DOHH2 (cell line): ENCODE measurements around the gene ONECUT1.

Experiments used
- EZH2phosphoT487 ChIP-seq: fragments of 200-600 bp; sonication (generic); IDR thresholded peaks from 2 replicates; pipeline ENCODE4 v1.6.1; 2017; ENCODE audit warnings: borderline replicate concordance, mild to moderate bottlenecking, antibody characterized with exemption, low read length, moderate library complexity, mixed read lengths
- TF ChIP-seq, protein P1 (sequence below): fragments of 200-600 bp; sonication (generic); IDR thresholded peaks from one replicate; pipeline ENCODE4 v1.5.1; 2014; ENCODE audit warnings: antibody characterized with exemption, mild to moderate bottlenecking, low read depth, low read length; ENCODE audit not compliant: poor library complexity, severe bottlenecking

DNA sequence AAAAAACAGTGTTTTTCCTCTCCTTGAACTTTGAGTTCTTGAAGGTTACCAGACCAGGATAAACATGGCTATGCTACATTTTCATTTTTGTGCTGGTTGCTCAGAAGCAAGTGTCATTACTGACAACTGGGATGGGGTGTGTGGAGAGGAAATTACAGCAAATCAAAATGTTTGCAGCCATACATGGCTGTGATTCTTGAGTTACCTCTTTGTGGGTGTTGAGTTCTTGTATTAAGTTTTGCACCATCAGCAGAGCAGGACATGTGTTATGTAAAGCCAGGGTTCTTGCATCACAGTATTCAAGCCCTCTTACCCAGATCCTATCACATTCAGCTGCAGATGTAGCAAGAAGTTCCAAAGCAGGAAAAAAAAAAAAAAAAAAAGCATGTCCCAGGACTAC lies 57.0 kb downstream of the ONECUT1 start:
- TF ChIP-seq, protein P1, sequence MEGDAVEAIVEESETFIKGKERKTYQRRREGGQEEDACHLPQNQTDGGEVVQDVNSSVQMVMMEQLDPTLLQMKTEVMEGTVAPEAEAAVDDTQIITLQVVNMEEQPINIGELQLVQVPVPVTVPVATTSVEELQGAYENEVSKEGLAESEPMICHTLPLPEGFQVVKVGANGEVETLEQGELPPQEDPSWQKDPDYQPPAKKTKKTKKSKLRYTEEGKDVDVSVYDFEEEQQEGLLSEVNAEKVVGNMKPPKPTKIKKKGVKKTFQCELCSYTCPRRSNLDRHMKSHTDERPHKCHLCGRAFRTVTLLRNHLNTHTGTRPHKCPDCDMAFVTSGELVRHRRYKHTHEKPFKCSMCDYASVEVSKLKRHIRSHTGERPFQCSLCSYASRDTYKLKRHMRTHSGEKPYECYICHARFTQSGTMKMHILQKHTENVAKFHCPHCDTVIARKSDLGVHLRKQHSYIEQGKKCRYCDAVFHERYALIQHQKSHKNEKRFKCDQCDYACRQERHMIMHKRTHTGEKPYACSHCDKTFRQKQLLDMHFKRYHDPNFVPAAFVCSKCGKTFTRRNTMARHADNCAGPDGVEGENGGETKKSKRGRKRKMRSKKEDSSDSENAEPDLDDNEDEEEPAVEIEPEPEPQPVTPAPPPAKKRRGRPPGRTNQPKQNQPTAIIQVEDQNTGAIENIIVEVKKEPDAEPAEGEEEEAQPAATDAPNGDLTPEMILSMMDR: no peak
- TF ChIP-seq EZH2phosphoT487: no peak
